GM18499 (cell line): ENCODE data around the gene KIF16B.
A peak's percentile ranks its signal among the peaks of the same experiment; 100 is the strongest.

Experiments used
- ATAC-seq: cut with Tn5 transposase; IDR thresholded peaks from one replicate; pipeline ENCODE4 v1.9.1; 2021; ENCODE audit warnings: moderate number of reproducible peaks; ENCODE audit not compliant: insufficient read depth, unreplicated experiment

Gene KIF16B, protein sequence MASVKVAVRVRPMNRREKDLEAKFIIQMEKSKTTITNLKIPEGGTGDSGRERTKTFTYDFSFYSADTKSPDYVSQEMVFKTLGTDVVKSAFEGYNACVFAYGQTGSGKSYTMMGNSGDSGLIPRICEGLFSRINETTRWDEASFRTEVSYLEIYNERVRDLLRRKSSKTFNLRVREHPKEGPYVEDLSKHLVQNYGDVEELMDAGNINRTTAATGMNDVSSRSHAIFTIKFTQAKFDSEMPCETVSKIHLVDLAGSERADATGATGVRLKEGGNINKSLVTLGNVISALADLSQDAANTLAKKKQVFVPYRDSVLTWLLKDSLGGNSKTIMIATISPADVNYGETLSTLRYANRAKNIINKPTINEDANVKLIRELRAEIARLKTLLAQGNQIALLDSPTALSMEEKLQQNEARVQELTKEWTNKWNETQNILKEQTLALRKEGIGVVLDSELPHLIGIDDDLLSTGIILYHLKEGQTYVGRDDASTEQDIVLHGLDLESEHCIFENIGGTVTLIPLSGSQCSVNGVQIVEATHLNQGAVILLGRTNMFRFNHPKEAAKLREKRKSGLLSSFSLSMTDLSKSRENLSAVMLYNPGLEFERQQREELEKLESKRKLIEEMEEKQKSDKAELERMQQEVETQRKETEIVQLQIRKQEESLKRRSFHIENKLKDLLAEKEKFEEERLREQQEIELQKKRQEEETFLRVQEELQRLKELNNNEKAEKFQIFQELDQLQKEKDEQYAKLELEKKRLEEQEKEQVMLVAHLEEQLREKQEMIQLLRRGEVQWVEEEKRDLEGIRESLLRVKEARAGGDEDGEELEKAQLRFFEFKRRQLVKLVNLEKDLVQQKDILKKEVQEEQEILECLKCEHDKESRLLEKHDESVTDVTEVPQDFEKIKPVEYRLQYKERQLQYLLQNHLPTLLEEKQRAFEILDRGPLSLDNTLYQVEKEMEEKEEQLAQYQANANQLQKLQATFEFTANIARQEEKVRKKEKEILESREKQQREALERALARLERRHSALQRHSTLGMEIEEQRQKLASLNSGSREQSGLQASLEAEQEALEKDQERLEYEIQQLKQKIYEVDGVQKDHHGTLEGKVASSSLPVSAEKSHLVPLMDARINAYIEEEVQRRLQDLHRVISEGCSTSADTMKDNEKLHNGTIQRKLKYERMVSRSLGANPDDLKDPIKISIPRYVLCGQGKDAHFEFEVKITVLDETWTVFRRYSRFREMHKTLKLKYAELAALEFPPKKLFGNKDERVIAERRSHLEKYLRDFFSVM (N-terminal part only)

DNA sequence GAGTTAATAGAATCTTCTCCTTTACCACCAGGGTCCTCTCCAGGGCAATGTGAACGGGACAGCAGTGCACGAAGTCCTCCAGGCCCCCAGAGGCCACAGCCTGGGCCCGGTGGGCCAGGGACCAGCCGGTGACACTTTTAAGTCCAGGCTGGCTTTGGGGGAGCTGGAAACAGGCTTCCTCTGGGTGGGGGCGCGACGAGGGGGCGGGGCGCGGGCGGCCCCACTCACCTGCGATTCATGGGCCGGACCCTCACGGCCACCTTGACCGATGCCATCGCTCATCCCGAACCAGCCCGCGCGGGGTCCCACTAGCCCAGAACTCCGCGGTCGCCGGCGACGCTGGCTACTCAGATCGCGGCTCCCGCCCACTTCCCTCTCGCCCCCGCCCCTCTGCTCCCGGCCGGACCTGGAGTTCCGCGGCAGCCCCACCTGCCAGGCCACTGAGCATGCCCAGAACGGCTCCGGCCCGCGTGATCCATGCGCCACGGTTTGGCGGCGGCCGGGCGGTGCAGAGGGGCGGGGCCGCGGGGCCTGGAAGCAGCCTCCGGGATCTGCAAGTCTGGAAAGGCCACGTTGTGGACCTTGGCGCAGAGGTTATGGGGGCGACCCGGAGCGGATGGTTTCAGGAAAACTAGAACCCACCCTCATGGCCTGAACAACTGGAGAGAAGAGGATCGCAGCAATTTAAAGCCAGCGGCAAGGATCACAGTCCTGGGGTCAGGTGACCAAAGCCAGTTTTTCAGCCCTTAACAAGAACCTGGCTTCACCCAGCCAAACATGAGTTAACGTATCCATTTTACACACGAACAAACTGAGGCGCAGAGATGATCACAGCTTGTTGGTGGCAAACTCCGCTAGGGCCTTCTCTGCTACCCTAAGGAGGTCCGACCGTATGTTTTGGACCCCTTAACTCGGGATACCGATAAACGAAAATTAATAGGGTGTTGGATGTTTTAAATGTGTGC, at the start of gene KIF16B:
TSS of gene KIF16B (minus strand) at position 448 of the 965 bp plus-strand sequence. CDS start at position 275, 173 bp downstream.
- peak; percentile 44 for ATAC-seq

DNA sequence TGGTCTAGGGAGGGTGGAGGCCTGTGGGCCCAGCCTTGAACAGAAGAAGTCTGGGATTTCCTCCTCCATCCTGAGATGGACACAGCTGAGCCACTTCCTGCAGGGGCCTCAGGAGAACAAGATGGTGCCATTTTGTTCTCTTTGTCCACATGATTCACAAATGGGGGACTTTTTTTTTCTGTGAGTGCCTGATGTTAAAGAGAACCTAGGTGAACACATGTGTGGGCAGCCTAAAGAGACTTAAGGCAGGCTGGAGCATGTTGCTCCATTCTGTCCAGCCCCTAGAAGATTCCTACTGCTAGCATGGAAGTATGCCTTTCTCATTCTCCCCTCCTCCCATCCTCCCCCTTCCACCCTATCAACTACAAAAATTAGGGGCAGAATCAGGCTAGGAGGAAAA, 49.3 kb upstream of the KIF16B start:
- ATAC-seq, result no peak

- ATAC-seq, result no peak
Observed at GRCh38 chr20:16621435-16622141, 48.3 kb upstream of the KIF16B start.

GRCh38 chr20:16620961-16621360, 47.7 kb upstream of the KIF16B start:
- ATAC-seq, result no peak

DNA sequence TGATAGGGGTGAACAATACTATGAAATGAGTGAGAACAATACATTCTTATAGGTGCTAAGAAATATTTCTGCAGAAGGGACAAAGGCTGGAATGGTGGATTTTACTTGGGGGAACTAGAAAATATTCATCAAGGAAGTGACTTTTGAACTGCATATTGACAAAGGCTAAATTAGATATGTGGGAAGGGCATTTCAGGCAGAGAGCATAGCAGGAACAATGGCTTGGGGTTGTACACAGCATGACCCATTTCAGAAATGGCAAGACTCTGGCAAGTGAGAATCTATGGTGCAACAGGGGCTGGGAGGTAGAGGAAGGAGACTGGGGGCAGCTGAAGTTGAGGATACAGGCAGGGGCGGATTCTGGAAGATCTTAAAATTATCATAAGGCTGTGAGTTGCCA, 46.7 kb upstream of the KIF16B start:
- no peak for ATAC-seq

- no peak for ATAC-seq
Observed at GRCh38 chr20:16617056-16617455, 43.8 kb upstream of the KIF16B start.

GRCh38 chr20:16616317-16616716, 43.1 kb upstream of the KIF16B start:
- no peak for ATAC-seq

DNA sequence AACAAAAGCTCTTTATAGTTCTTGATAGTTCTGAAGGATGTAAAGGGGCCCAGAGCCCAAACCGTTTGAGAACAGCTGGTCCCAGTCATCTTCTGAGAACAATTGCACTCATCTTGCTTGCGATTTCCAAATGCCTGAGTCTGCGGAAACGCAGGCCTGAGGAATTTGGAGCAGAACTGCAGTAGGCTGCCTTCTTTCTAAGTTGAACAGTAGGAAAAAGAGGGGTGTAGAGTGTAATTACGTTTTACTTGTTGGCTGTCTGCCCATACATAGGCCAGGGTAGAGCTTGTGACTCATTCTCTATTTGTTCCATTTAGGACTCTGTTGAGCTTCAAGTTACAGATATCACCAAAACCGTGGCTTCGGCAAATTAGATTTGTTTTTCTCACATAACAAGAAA, 42.0 kb upstream of the KIF16B start:
- no peak for ATAC-seq

- ATAC-seq, result no peak
Observed at GRCh38 chr20:16613954-16614353, 40.7 kb upstream of the KIF16B start.

GRCh38 chr20:16612706-16613105, 39.5 kb upstream of the KIF16B start:
- ATAC-seq, result no peak

GRCh38 chr20:16611817-16612216, 38.6 kb upstream of the KIF16B start:
- ATAC-seq, result no peak

DNA sequence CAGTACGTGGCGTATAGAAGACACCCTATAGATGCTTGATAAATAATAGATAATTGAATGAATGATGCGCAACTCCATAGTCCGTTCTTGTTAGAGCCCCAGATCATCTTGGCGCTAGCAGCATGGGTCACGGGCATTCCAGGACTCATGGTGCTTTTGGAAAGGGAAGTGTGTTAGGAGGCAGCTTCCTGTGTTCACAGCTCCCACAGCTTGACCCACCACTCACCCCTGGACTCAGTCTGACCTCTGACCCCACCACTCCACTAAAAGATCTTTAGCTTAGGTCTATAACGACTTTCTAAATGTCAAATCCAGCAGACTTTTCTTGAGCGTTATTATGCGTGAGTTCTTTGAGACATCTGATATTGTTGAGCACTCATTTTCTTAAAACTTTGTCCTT, 35.8 kb upstream of the KIF16B start:
- ATAC-seq, result no peak

DNA sequence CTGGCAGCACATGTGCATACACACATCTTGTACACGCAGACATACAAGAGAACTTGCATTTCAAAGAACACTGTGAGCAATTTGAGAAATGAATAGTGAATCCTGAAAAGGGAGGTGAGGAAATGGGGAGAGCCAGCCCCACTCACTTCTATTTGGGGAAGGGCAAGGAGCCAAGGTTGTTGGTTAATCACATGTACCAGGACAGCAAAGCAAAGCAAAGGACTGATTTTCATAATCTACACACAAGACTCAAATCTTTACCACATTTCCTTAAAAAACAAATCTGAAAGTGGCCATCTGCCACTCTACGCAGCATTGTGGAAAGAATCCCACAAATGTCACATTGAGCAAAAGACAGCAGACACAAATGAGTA, 35.0 kb upstream of the KIF16B start:
- no peak for ATAC-seq

- ATAC-seq, result no peak
Observed at GRCh38 chr20:16607364-16608276, 34.4 kb upstream of the KIF16B start.

- ATAC-seq, result no peak
Observed at GRCh38 chr20:16606468-16607070, 33.3 kb upstream of the KIF16B start.

DNA sequence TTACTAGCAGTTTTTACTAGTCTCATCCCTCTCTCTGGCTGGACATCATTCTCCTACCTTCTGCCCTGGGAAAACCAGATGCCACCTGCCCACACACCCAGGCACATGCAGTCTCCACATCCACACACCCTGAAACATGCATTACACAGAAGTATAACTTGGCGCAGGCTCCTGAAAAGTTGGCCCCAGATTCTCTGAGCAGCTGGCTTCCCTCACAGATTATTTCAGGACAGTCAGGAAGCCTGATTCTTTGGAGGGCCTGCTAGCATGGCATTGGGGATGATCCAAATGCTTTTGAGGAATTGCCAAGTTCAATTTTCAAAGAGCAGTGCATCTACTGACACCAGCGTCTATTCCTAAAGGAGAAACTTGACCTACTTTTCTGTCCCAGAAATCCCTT, 27.8 kb upstream of the KIF16B start:
- no peak for ATAC-seq

GRCh38 chr20:16599257-16599656, 26.0 kb upstream of the KIF16B start:
- no peak for ATAC-seq
